ENCODE data around the gene RAX2.
"Not testable (repeated sequence)": the region's sequence is repeated elsewhere in the genome, so short reads cannot be mapped to it uniquely, and the experiment has no call there.

RAX2 gene

DNA sequence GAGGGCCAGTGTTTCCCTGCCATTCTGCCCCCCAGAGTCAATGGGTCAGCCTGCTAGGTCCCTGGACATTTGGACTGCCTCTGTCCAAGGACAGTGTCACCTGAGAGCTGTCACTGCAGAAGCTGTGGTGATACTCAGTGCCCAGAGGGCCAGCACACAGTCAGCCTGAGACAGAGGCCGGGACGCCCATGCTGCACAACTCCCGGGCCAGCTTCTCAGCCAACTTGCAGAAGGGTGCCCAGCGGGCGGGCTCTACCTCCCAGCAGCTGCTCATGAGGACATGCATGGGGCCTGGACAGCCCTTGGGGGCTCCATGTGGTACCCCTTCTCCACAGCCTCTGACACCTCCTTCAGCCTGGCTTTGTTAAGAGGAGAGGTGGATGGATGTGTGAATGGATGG, 3.8 kb upstream of the RAX2 start:
- no peak for DNase-seq

- no peak for DNase-seq
Measured at GRCh38 chr19:3775374-3775711, 3.3 kb upstream of the RAX2 start.

GRCh38 chr19:3774621-3775373, 2.8 kb upstream of the RAX2 start:
- no peak for DNase-seq

DNA sequence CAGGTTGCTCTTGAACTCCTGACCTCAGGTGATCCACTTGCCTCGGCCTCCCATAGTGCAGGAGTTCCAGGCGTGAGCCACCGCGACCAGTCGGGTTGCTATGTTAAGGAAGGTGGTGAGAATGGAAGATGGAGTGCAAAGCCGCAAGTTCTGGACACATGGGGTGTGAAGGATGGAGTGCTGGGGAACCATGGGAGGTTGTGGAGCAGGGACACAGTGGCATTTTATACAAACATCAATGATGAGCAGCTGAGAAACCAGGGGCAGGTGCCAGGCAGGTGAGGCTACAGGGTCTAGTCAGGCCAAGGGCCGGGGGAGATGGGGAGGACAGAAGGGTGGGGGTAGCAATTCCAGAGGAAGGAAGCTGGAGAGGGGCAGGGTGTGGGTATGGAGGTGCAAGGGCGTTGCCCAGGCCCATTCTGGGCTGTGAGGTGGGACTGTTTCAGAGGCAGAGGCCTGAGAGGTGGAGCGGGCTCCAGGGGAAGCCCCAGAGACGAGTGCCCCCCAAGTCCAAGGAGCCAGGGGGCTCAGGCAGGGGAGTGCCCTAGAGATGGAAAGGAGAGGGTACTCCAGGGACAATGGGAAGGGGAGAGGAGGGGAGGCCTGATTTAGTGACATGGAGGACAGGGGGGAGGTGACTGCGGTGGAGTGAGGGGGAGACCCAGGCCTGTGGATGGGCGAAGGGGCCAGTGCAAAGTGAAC, 1.9 kb upstream of the RAX2 start:
- DNase-seq: no peak

DNA sequence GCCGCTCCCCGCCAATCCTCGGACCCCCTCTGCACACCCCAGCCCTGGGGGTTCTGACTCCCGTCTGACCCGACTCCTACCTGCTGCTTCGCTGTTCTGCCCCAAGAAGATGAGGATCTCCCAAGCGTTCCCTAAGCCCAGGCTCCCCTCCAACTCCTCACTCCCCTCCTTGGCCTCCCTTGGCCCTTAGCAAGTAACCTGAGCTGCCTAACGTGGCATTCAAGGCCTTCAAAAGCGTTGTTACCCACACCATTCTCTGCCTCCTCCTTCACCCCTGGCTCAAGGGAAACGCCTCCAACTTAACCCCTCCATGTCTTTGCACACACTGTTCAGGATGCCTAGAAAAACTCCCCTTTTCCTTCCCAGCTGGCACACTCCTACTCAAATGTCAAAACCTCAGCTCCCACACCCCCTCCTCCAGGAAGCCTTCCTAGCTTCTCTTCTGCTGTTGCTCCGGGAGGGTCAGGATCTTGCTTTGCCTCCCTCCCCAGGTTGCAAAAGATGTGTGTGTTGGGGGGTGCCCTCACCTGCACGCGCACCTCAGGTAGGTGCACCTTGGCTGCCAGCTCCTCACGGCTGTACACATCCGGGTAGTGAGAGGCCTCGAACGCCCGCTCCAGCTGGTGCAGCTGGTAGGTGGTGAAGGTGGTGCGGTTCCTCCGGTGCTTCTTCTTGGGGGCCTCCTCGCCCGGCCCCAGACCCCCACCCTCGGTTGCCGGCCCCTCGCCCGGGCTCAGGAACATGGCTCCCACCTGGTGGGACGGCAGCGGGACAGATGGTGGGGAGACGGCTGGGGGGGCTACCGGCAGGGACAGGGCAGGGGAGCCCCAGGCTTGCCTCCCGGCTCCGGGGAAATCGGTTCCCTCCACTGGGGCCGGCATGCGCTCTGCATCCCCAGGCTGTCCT, 775 bp downstream of the RAX2 start:
- DNase-seq: no peak

GRCh38 chr19:3770136-3770999, 1.7 kb downstream of the RAX2 start:
- no peak for DNase-seq

DNA sequence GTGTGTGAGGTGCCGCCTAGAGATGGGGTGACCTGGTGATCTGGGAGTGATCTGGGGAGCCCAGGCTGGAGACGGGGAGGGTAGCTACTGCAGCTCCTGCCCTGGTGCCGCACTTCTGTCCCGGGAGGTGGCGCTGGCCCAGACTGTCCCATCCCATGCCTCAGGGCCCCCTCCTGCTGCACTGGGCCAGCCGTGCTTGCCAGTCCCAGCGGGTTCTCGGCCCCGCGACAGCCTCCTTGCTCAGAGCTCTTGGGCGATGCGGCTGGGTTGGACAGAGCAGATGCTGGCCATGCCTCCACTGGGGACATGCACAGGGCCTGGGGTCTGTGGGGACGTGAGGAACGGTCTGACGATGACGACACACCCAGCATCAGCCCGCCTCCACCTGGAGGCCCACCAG, 2.5 kb downstream of the RAX2 start:
- no peak for DNase-seq

DNA sequence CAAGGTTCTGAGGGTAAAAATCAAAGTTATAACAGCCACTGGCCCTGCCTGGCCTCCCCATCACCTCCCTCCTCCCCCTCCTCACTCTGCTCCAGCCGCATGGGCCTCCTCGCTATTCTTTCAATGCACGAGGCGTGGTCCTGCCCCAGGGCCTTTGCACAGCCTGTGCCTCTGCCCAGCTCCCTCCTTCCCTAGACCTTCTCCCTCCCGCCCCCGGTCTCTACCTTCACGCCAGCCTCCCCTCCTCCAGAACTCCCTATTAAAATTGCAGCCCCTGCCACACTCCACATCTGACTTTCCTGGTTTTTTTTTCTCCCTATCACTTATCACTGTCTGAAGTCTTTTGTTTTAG, 3.3 kb downstream of the RAX2 start:
- DNase-seq: no peak

DNA sequence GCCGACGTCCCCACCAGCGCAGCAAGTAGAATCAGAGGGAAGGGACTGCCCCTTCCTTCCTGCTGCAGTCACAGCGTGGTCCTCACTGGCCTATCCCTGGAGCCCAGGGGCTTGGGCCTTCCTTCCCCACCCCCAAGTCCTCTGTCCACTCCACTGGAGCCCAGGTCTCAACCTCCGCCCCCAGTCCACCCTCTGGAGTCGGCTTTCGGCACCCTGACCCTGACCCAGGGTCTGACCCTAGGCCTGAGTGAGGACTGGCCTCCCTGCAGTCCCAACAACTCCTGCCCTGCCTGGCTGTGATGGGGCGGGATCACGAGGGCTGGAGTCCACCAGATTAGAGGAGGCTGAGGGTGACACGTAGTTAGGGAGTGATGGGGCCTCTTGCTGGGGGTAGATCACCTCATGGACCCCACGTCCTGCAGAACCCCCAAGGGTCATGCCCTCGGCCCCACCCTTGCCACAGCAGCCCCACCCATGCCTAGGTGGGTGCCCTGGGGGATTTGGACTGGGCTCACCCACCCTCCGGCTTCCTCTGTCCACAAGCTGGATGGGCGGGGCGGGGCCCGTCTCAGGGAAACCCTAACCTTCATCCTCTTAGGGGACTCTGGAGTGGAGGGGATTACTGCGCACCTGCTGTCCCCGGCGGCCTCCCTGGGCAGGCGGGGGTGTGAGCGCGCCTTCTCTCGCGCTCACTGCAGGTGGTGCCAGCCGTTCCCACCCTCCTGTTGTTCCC, 3.8 kb downstream of the RAX2 start:
- no peak for DNase-seq

DNA sequence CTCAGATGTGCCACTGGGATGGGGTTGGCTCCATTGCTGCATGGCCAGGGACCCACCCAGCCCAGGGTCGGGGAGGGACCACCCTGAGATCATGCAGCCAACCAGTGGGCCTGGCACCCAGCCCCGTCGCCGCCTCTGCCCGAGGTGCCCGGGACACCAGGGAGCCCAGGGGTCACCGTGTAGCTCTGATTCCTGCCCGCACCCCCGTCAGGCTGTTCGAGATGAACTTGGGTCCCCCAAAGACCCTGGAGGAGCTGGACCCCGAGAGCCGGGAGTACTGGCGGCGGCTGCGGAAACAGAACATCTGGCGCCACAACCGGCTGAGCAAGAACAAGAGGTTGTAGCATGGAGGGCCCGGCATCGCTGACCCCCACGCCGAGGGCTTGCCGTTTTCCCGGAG, 5.0 kb downstream of the RAX2 start:
- DNase-seq: no peak

- DNase-seq: no peak
Measured at GRCh38 chr19:3766520-3766919, 5.5 kb downstream of the RAX2 start.

DNA sequence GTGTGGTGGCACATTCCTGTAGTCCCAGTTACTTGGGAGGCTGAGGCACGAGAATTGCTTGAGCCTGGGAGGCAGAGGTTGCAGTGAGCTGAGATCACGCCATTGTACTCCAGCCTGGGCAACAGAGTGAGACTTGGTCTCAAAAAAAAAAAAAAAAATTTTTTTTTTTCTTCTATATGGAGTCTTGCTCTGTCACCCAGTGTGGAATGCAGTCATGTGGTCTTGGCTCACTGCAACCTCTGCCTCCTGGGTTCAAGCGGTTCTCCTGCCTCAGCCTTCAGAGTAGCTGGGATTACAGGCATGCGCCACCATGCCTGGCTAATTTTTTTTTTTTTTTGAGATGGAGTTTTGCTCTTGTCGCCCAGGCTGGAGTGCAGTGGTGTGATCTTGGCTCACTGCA, 6.3 kb downstream of the RAX2 start:
- DNase-seq: not testable (repeated sequence)

DNA sequence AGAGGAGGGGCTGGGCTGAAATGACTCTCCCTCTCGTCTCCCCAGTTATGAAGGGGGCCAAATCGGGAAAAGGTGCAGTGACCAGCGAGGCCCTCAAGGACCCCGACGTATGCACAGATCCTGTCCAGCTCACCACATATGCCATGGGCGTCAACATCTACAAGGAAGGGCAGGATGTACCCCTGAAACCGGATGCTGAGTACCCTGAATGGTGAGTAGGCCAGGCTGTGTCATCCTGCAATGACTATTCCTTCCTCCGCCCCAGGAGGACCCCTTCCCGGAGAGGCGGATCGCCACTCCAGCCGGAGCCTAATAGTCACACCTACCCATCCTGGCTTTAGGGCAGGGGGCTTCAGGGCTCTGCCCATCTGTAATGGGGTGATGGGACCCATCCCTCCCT, 6.9 kb downstream of the RAX2 start:
- DNase-seq: no peak

- peak; percentile 97 for DNase-seq
Measured at GRCh38 chr19:3762501-3763459, 9.2 kb downstream of the RAX2 start, which contains the start of gene MRPL54. Gene MRPL54, plus strand, starts transcription at chr19:3762682. Its CDS starts 19 bp downstream, at chr19:3762701.

- DNase-seq: no peak
Measured at GRCh38 chr19:3762130-3762473, 9.9 kb downstream of the RAX2 start.

DNA sequence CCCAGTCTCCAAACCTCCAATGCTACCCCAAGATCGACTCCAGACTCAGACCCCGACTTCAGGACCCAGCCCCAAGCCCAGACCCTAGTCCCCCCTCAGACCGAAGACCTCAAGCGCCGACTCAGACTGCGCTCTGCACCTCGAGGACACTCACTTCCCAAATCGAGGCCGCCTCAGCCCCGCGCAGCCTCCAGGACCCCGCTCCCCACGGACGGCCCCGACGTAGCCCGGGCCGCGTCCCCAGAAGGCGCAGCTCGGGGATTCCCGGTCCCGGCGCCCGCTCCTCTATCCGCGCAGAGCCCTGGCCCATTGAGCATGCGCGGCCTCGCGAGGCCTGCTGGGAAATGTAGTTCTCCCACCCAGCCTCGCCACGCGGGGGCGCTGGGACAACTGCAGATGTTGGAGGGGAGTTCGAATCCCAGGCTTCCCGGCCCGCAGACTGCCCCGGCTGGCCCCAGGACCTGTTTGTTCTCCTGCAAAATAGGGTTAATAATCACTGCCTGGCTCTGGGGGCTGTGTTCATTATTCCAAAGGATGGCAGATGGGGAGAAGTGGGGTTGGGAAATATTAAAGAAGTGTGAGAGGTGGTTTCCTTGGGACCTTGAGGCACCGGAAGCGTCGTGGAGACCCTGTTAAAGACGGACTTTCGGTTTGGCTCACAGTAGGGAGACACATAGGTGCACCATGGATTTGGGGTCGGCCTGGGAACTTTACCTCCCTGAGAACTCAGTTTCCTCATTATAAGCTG, 10.5 kb downstream of the RAX2 start, which contains the start of gene APBA3:
APBA3 (minus strand) TSS at position 311 of the 748 bp plus-strand sequence. CDS start 1,428 bp downstream, outside the sequence.
- DNase-seq: peak; percentile 84

DNA sequence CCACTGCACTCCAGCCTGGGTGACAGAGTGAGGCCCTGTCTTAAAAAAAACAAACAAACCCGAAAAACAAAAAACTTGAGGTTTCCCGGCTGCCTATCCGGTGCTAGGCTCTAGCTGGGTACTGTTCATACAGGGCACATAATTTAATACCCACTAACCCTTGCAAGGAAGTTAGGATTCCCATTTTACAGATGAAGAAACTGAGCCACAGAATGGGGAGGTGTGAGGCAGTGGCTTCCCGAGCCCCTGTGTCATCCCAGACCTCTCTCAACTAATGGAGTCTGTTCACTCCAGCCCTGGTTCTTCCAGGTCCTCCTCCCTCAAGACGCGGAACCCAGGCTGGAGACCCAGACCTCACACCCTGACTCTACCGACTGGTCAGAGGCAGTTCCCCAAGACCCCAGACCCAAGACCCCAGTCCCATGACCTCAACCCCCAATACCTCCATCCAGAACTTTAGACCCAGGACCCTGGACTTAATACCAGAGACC, 11.1 kb downstream of the RAX2 start:
- DNase-seq: no peak

GRCh38 chr19:3759482-3760254, 12.4 kb downstream of the RAX2 start:
- DNase-seq: no peak

DNA sequence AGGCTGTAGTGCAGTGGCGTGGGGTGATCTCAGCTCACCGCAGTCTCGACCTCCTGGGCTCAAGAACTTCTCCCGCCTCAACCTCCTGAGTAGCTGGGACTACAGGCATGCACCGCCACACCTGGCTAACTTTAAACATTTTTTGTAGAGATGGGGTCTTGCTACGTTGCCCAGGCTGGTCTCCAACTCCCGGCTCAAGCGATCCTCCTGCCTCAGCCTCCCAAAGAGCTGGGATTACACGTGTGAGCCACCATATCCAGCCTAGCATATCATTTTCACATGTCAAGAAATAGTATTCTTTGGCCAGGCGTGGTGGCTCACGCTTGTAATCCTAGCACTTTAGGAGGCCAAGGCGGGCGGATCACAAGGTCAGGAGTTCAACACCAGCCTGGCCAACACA, 13.7 kb downstream of the RAX2 start:
- DNase-seq: not testable (repeated sequence)
